MCF 10A (cell line): ENCODE measurements around the gene FGD2. TPM values are rescaled to one million over a fixed set of nuclear protein-coding genes. Genes with fewer than 3 reads are reported as not detected.

Source experiments
- BruUV-seq: library from RNA; stranded (reverse); fragments of 400-500 nt; replicated peaks from 2 replicates; lab custom pipeline; 2021; lab: Mats Ljungman, UMichigan
- CTCF ChIA-PET: fragments of 300-600 bp; sonication (Branson Sonifier 250); formaldehyde crosslinking; extraction: SDS; loops from one replicate; lab custom pipeline; 2021; ENCODE audit warnings: antibody characterized with exemption, inconsistent platforms; lab: Yijun Ruan, JAX
- POLR2A ChIA-PET: fragments of 300-600, 350-650 bp; sonication (Branson Sonifier 250); formaldehyde crosslinking; extraction: SDS; loops from one replicate; lab custom pipeline; 2020; ENCODE audit warnings: antibody characterized with exemption, inconsistent platforms; lab: Yijun Ruan, JAX
- DNase-seq: peaks from one replicate; pipeline ENCODE4 v3.0.0-alpha.2; 2018; ENCODE audit not compliant: unreplicated experiment
- H3K27ac Mint-ChIP-seq: one replicate; pipeline ENCODE4 v1.8.0; 2022; ENCODE audit warnings: mild to moderate bottlenecking, low read depth, mixed read lengths; ENCODE audit not compliant: unreplicated experiment
- H3K27me3 Mint-ChIP-seq: one replicate; pipeline ENCODE4 v1.8.0; 2022; ENCODE audit warnings: mixed read lengths; ENCODE audit not compliant: insufficient read depth, unreplicated experiment
- H3K36me3 Mint-ChIP-seq: one replicate; pipeline ENCODE4 v1.8.0; 2022; ENCODE audit warnings: mild to moderate bottlenecking, moderate library complexity, mixed read lengths; ENCODE audit not compliant: insufficient read depth, unreplicated experiment
- H3K4me1 Mint-ChIP-seq: one replicate; pipeline ENCODE4 v1.8.0; 2022; ENCODE audit warnings: mixed read lengths; ENCODE audit not compliant: insufficient read depth, unreplicated experiment
- H3K4me3 Mint-ChIP-seq: one replicate; pipeline ENCODE4 v1.8.0; 2022; ENCODE audit warnings: mild to moderate bottlenecking, moderate library complexity, mixed read lengths; ENCODE audit not compliant: unreplicated experiment
- H3K9me3 Mint-ChIP-seq: one replicate; pipeline ENCODE4 v1.8.0; 2022; ENCODE audit warnings: mixed read lengths; ENCODE audit not compliant: unreplicated experiment
- CTCF ChIP-seq: fragments of 200-600 bp; IDR thresholded peaks from one replicate; pipeline ENCODE4 v1.8.0; 2022; ENCODE audit warnings: antibody characterized with exemption, mild to moderate bottlenecking; ENCODE audit not compliant: unreplicated experiment
- intact Hi-C: fragments of 100-400 bp; cut with micrococcal nuclease; formaldehyde crosslinking; loops from 2 replicates; pipeline ENCODE4 v1.14.1; 2022
- total RNA-seq: library from RNA; stranded (reverse); gene quantifications from 2 replicates; pipeline ENCODE4 v1.2.3, GENCODE V29; 2022

The FGD2 gene
- total RNA-seq, 1 experiment from 2014 or later: not detected

GRCh38 chr6:37005827-37006567 is 542 bp downstream of the FGD2 start:
- no peak for DNase-seq
- BruUV-seq: no TSS peak
- H3K27me3 Mint-ChIP-seq: peaks cover 18% of the 10 kb centered on the region
- ChIA-PET CTCF (interaction anchor here (0.6 to 3.1 kb wide), 5 partner anchors 12 to 240 kb away, joined by 3 to 19 read pairs (median 5); no protein-coding TSS in a partner anchor), POLR2A (no interaction called here)
- H3K4me1 Mint-ChIP-seq: no peaks in the 10 kb centered on the region
- no peaks in the 10 kb centered on the region for H3K36me3 Mint-ChIP-seq
- H3K9me3 Mint-ChIP-seq: no peaks in the 10 kb centered on the region
- no peak for TF ChIP-seq CTCF
- intact Hi-C loops: no loop called here
- H3K27ac Mint-ChIP-seq: no peak overlapping the region
- no peak overlapping the region for H3K4me3 Mint-ChIP-seq

GRCh38 chr6:37006793-37007339 is 1.4 kb downstream of the FGD2 start:
- H3K27me3 Mint-ChIP-seq: peaks cover 9% of the 10 kb centered on the region
- H3K36me3 Mint-ChIP-seq: no peaks in the 10 kb centered on the region
- ChIA-PET POLR2A (interaction anchor here (0.6 to 1.2 kb wide), 6 partner anchors 13 to 180 kb away, joined by 3 to 5 read pairs (median 3); partner anchors contain the start of genes MTCH1 and PPIL1), CTCF (interaction anchor here (0.5 to 3.1 kb wide), 6 partner anchors 11 to 382 kb away, joined by 3 to 19 read pairs (median 3); no protein-coding TSS in a partner anchor)
- DNase-seq: no peak
- H3K27ac Mint-ChIP-seq: no peak overlapping the region
- intact Hi-C loops: no loop called here
- no peaks in the 10 kb centered on the region for H3K9me3 Mint-ChIP-seq
- no peaks in the 10 kb centered on the region for H3K4me1 Mint-ChIP-seq
- BruUV-seq: no TSS peak
- H3K4me3 Mint-ChIP-seq: no peak overlapping the region
- TF ChIP-seq CTCF: no peak

GRCh38 chr6:37007340-37008043 is 2.0 kb downstream of the FGD2 start:
- CTCF ChIA-PET: interaction anchor here (0.5 to 3.1 kb wide), 5 partner anchors 10 to 382 kb away, joined by 3 to 19 read pairs (median 3); no protein-coding TSS in a partner anchor
- TF ChIP-seq CTCF: no peak
- no peak for DNase-seq
- POLR2A ChIA-PET: interaction anchor here (0.9 to 1.2 kb wide), 4 partner anchors 14 to 180 kb away, joined by 3 to 5 read pairs (median 3); partner anchors contain the start of gene MTCH1
- BruUV-seq: no TSS peak
- H3K36me3 Mint-ChIP-seq: no peaks in the 10 kb centered on the region
- H3K27me3 Mint-ChIP-seq: peaks cover 3% of the 10 kb centered on the region
- H3K27ac Mint-ChIP-seq: no peak overlapping the region
- H3K4me1 Mint-ChIP-seq: no peaks in the 10 kb centered on the region
- no peak overlapping the region for H3K4me3 Mint-ChIP-seq
- no peaks in the 10 kb centered on the region for H3K9me3 Mint-ChIP-seq
- intact Hi-C loops: no loop called here
